ENCODE results near the gene GPC5. TPM values are rescaled to one million over a fixed set of nuclear protein-coding genes. Genes with fewer than 3 reads are reported as not detected.

GPC5 gene
- total and polyA plus RNA-seq, 2 donors = 0.06 to 5.0 TPM

DNA sequence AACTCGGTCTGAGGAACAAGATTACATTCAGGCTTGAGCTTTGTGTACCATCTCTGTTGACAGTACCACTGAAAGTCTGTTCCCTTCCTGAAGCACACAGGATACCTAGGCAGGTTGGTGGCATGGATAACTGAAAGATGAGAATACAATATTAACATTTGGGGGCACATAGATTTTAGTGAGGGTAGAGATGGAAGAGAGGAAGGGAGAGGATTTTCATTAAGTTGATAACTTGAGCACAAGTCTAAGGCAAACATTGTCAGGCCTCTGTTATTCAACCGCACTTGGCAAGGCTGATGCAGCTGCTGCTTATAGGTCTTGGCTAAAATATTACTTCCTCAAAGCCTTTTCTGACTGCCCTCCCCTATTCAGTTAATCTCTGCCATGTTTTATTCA is 40.0 kb upstream of the GPC5 start:
- WGBS = 57% methylated on average over 2 of the region's 2 CpGs
- Histone ChIP-seq H3K27ac (ENCODE audit: low read depth) (no peak overlapping the region), H3K4me1 (ENCODE audit: insufficient read depth) (no peaks in the 10 kb centered on the region), H3K4me3 (ENCODE audit: low read depth, low read length) (no peak overlapping the region), H3K36me3 (ENCODE audit: insufficient read depth) (no peaks in the 10 kb centered on the region)
- no peak for DNase-seq (ENCODE audit: extremely low spot score)

DNA sequence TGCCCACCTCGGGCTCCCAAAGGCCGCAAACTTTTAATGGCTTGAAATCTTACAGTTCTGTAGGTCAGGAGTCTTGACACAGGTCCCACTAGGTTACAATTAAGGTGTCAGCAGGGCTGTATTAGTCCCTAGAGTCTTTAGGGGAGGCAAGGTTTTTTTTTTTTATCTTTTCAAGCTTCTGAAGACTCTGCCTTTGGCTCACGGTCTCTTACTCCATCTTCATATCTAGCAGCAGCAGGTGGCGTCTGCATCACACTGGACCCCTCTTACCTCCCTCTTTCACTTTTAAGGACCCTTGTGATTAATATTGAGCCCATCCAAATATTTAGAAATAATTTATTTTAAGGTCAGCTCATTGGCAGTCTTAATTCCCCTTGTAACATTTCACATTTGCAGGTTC is 39.3 kb upstream of the GPC5 start:
- Histone ChIP-seq H3K36me3 (ENCODE audit: insufficient read depth) (no peaks in the 10 kb centered on the region), H3K27ac (ENCODE audit: low read depth) (no peak overlapping the region), H3K4me3 (ENCODE audit: low read depth, low read length) (no peak overlapping the region), H3K4me1 (ENCODE audit: insufficient read depth) (no peaks in the 10 kb centered on the region)
- DNase-seq (ENCODE audit: extremely low spot score) = no peak
- 79% methylated on average over 4 of the region's 4 CpGs for WGBS

DNA sequence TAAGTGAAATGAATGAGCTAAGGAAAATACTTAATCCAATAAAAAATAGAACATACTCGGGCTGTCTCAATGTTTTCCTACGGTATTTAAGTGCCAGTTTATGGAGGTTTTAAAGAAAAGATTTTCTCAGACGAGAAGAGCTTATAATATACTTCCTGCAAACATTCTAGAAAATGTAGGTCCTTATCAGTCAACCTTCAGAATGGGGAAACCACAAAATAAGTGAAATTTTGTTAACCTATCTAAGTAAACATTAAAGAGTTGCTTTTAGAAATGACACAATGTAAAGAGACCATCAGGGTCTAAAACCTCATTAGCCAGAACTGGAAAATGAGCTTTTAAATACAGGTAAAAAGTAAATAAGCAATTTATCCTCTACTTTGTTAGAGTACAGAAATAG is 38.8 kb upstream of the GPC5 start:
- Histone ChIP-seq H3K27ac (ENCODE audit: low read depth) (no peak overlapping the region), H3K4me1 (ENCODE audit: insufficient read depth) (no peaks in the 10 kb centered on the region), H3K4me3 (ENCODE audit: low read depth, low read length) (no peak overlapping the region), H3K36me3 (ENCODE audit: insufficient read depth) (no peaks in the 10 kb centered on the region)
- 46% methylated on average over 3 of the region's 3 CpGs for WGBS
- DNase-seq (ENCODE audit: extremely low spot score) = no peak

DNA sequence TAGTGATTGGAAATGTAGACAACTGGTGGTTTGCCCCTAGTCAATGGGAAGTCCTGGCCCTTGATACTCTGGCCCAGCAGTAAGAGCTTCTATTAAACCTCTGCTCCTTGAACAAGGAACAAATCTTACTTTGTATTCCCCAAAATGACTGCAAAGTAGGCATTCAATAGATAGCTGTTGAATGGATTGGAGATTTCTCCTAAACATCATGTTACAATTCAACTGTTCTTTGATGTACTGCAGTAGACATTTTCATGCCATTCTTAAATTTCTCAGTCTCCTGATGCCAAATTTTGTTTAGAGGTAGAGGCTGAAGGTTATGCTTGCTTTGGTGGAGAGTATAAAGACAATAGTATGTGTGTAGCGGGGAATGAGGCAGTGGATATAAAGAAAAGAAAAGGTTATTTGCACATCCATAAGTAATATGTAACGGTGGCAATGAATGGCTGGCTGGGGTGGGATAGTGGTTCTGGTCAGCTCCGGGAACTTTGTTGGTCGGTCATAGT is 38.1 kb upstream of the GPC5 start:
- H3K27ac ChIP-seq (ENCODE audit: low read depth) = no peak overlapping the region
- no peaks in the 10 kb centered on the region for H3K36me3 ChIP-seq (ENCODE audit: insufficient read depth)
- whole genome bisulfite sequencing = 89% methylated on average over 4 of the region's 4 CpGs
- DNase-seq (ENCODE audit: extremely low spot score) = no peak
- no peaks in the 10 kb centered on the region for H3K4me1 ChIP-seq (ENCODE audit: insufficient read depth)
- H3K4me3 ChIP-seq (ENCODE audit: low read depth, low read length) = no peak overlapping the region

DNA sequence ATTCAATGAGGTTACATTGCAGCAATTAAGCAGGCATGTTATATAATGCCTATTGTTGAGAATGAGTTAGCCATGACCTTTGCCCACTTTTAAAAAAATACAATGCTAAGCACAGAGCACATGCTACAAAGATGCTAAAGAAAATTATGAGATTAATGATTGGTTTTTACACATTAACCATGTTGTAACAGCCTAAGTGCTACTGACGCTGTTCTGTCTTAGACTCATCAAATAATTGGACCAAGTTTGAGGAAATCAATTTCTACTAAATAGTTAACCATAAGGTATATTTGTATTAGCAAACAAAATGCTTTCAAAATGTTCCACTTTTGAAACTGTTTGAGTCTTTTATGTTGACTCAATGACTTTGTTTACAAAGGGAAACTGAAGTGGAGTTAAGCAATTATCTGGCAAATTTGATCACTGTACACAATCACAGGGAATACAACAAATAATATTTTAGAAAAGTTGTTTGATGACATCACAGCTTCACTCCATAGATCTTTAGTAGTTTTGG is 36.6 kb upstream of the GPC5 start:
- H3K27ac ChIP-seq (ENCODE audit: low read depth) = no peak overlapping the region
- 98% methylated on average over 1 of the region's 1 CpG for WGBS
- DNase-seq (ENCODE audit: extremely low spot score) = no peak
- no peak overlapping the region for H3K4me3 ChIP-seq (ENCODE audit: low read depth, low read length)
- no peaks in the 10 kb centered on the region for H3K36me3 ChIP-seq (ENCODE audit: insufficient read depth)
- no peaks in the 10 kb centered on the region for H3K4me1 ChIP-seq (ENCODE audit: insufficient read depth)

- Histone ChIP-seq H3K4me3 (ENCODE audit: low read depth, low read length) (no peak overlapping the region), H3K27ac (ENCODE audit: low read depth) (no peak overlapping the region), H3K4me1 (ENCODE audit: insufficient read depth) (no peaks in the 10 kb centered on the region), H3K36me3 (ENCODE audit: insufficient read depth) (no peaks in the 10 kb centered on the region)
- WGBS = 67% methylated on average over 1 of the region's 1 CpG
- DNase-seq (ENCODE audit: extremely low spot score) = no peak
Measured at GRCh38 chr13:91362908-91363307, 35.5 kb upstream of the GPC5 start.

GRCh38 chr13:91368101-91368500 is 30.3 kb upstream of the GPC5 start:
- no peak for DNase-seq (ENCODE audit: extremely low spot score)
- no peak overlapping the region for H3K27ac ChIP-seq (ENCODE audit: low read depth)
- 37% methylated on average over 1 of the region's 1 CpG for WGBS
- no peak overlapping the region for H3K4me3 ChIP-seq (ENCODE audit: low read depth, low read length)
- no peaks in the 10 kb centered on the region for H3K4me1 ChIP-seq (ENCODE audit: insufficient read depth)
- no peaks in the 10 kb centered on the region for H3K36me3 ChIP-seq (ENCODE audit: insufficient read depth)

DNA sequence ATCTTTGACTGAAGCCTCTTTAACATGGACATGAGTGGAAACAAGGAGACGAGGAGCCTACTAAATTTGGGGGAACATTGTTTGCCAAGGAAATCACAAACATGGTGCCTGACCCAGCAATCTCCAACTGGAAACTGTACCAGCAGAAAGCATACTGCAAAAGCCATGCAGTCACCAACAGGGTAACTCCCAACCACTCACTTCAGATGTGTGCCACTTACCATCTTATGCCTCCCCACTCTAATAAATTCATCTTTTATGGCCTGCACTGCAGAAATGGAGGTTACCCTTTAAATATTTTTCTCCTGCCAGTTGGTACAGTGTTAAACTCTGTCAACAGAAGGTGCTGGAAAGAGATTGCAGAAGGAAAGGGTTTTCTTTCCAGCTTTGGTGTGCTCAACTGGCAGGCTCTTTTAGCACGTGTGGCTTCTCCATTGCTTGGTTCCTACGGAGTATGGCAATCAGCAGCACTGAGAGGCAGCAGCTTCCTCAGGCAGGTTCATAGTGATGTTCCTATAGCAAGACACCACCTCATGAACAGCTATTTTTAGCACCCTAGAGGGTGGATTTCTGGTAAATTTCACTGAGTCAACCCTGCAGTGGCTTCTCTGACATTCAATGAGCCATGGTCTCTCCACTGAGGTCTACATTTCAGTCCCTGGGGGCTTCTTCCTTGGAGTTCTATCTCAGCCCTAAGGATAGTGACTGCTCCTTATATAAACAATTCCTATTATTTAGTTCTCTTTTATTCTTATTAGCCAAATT is 29.6 kb upstream of the GPC5 start:
- 85% methylated on average over 3 of the region's 3 CpGs for WGBS
- no peaks in the 10 kb centered on the region for H3K36me3 ChIP-seq (ENCODE audit: insufficient read depth)
- H3K4me3 ChIP-seq (ENCODE audit: low read depth, low read length) = no peak overlapping the region
- no peak for DNase-seq (ENCODE audit: extremely low spot score)
- no peak overlapping the region for H3K27ac ChIP-seq (ENCODE audit: low read depth)
- no peaks in the 10 kb centered on the region for H3K4me1 ChIP-seq (ENCODE audit: insufficient read depth)

- no peak overlapping the region for H3K27ac ChIP-seq (ENCODE audit: low read depth)
- DNase-seq (ENCODE audit: extremely low spot score) = no peak
- H3K4me1 ChIP-seq (ENCODE audit: insufficient read depth) = no peaks in the 10 kb centered on the region
- H3K4me3 ChIP-seq (ENCODE audit: low read depth, low read length) = no peak overlapping the region
- 30% methylated on average over 3 of the region's 3 CpGs for WGBS
- H3K36me3 ChIP-seq (ENCODE audit: insufficient read depth) = no peaks in the 10 kb centered on the region
Measured at GRCh38 chr13:91369441-91369831, 29.0 kb upstream of the GPC5 start.

DNA sequence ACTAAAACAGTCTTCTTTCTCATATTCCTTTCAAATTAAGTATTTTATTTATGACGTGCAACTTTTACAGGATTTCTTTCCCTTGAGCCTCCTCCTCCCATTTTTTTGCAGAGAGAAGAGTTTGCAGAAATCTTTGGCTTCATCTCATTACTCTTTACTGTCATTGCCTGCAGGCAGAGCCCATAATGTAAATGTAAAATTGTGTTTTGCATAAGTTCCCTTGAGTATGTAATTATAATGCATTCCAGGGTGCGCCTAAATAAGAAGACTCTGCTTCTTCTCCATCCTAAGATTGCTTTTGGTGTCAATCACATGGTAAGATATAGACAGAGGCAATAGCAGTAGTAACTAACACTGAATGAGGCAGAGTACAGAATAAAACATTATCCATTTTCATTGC is 27.9 kb upstream of the GPC5 start:
- 91% methylated on average over 2 of the region's 2 CpGs for WGBS
- Histone ChIP-seq H3K4me3 (ENCODE audit: low read depth, low read length) (no peak overlapping the region), H3K36me3 (ENCODE audit: insufficient read depth) (no peaks in the 10 kb centered on the region), H3K27ac (ENCODE audit: low read depth) (no peak overlapping the region), H3K4me1 (ENCODE audit: insufficient read depth) (no peaks in the 10 kb centered on the region)
- no peak for DNase-seq (ENCODE audit: extremely low spot score)

- no peak for DNase-seq (ENCODE audit: extremely low spot score)
- WGBS = 69% methylated on average over 3 of the region's 3 CpGs
- no peak overlapping the region for H3K27ac ChIP-seq (ENCODE audit: low read depth)
- H3K4me3 ChIP-seq (ENCODE audit: low read depth, low read length) = no peak overlapping the region
- H3K36me3 ChIP-seq (ENCODE audit: insufficient read depth) = no peaks in the 10 kb centered on the region
- H3K4me1 ChIP-seq (ENCODE audit: insufficient read depth) = no peaks in the 10 kb centered on the region
Measured at GRCh38 chr13:91372911-91373310, 25.5 kb upstream of the GPC5 start.

DNA sequence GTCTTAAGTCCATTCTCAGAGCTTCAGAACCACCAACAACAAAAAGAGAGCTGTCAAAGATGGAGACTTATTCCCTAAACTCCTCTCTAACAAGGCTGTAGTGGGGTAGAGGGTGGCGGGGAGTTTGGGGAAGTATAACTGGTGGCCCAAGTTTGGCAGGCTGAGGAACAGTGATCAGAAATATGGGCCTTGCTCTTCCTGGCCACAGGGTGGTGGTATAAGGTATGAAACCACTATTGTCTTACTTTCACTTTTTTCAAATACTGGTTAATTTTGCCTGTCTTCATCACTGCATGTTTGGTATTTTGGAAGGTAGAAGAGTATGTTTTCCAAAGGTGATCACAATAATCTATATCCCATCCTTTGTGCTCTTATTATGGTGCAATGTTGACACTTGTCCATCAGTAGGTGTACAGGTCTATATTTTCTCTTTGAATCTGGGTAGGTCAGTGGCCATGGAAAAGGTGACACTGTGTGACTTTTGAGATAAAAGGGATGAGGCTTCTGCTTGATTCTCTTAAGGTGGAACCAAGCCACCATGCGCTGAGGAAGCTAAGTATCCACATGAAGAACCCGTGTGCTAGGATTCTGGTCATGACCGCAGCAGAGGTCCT is 23.2 kb upstream of the GPC5 start:
- WGBS = 93% methylated on average over 4 of the region's 4 CpGs
- H3K4me3 ChIP-seq (ENCODE audit: low read depth, low read length) = no peak overlapping the region
- DNase-seq (ENCODE audit: extremely low spot score) = no peak
- no peaks in the 10 kb centered on the region for H3K4me1 ChIP-seq (ENCODE audit: insufficient read depth)
- H3K36me3 ChIP-seq (ENCODE audit: insufficient read depth) = no peaks in the 10 kb centered on the region
- H3K27ac ChIP-seq (ENCODE audit: low read depth) = no peak overlapping the region

GRCh38 chr13:91381371-91381770 is 17.1 kb upstream of the GPC5 start:
- no peaks in the 10 kb centered on the region for H3K36me3 ChIP-seq (ENCODE audit: insufficient read depth)
- no peak overlapping the region for H3K4me3 ChIP-seq (ENCODE audit: low read depth, low read length)
- no peak overlapping the region for H3K27ac ChIP-seq (ENCODE audit: low read depth)
- H3K4me1 ChIP-seq (ENCODE audit: insufficient read depth) = no peaks in the 10 kb centered on the region
- DNase-seq (ENCODE audit: extremely low spot score) = no peak

GRCh38 chr13:91383836-91384235 is 14.6 kb upstream of the GPC5 start:
- Histone ChIP-seq H3K27ac (ENCODE audit: low read depth) (no peak overlapping the region), H3K36me3 (ENCODE audit: insufficient read depth) (no peaks in the 10 kb centered on the region), H3K4me3 (ENCODE audit: low read depth, low read length) (no peak overlapping the region), H3K4me1 (ENCODE audit: insufficient read depth) (no peaks in the 10 kb centered on the region)
- WGBS = 77% methylated on average over 4 of the region's 4 CpGs
- no peak for DNase-seq (ENCODE audit: extremely low spot score)
